CD4-positive, CD25-positive, alpha-beta regulatory T cell (primary cell): ENCODE results near the gene FATE1. TPM values are rescaled to one million over a fixed set of nuclear protein-coding genes. Genes with fewer than 3 reads are reported as not detected.

ENCODE experiments used
- ATAC-seq, 2 donors: fragments of 150-1000 bp; cut with Tn5 transposase; one replicate each; pipeline ENCODE4 v1.10.0; 2021; ENCODE audit warnings: low read depth in 2 of 2, moderate number of reproducible peaks in 2 of 2, moderate library complexity in 1 of 2
- DNase-seq, 3 donors: peaks; one replicate each; pipeline versions ENCODE4 v3.0.0 to v3.0.0-alpha.2; 2012 to 2022; ENCODE audit warnings: mixed read lengths in 1 of 3
- H3K27ac ChIP-seq: one replicate; pipeline ENCODE4 v1.7.0; 2013; ENCODE audit warnings: mild to moderate bottlenecking, low read length; ENCODE audit not compliant: insufficient read depth, poor library complexity, severe bottlenecking
- H3K27me3 ChIP-seq: one replicate; pipeline ENCODE4 v1.7.0; 2013; ENCODE audit warnings: low read length; ENCODE audit not compliant: control insufficient read depth, insufficient read depth
- H3K36me3 ChIP-seq: one replicate; pipeline ENCODE4 v1.7.0; 2013; ENCODE audit warnings: mild to moderate bottlenecking, low read length, moderate library complexity; ENCODE audit not compliant: control insufficient read depth, insufficient read depth
- H3K4me1 ChIP-seq: 2 replicates; pipeline ENCODE4 v1.7.0; 2013; ENCODE audit warnings: mild to moderate bottlenecking, low read length; ENCODE audit not compliant: insufficient read depth, control insufficient read depth, poor library complexity, severe bottlenecking
- H3K4me3 ChIP-seq: one replicate; pipeline ENCODE4 v1.7.0; 2013; ENCODE audit warnings: low read depth, mild to moderate bottlenecking, low read length, moderate library complexity
- H3K9me3 ChIP-seq, 2 experiments: 1 replicate in 1 of 2; 2 replicates in 1 of 2; pipeline ENCODE4 v1.7.0; 2013; ENCODE audit warnings: low read length in 2 of 2, mild to moderate bottlenecking in 1 of 2, moderate library complexity in 1 of 2; ENCODE audit not compliant: control insufficient read depth in 2 of 2
- H3K27ac Mint-ChIP-seq, 3 donors: one replicate each; pipeline ENCODE4 v1.8.0; 2020 to 2022; ENCODE audit warnings: mild to moderate bottlenecking in 3 of 3, mixed read lengths in 3 of 3, moderate library complexity in 2 of 3
- H3K27me3 Mint-ChIP-seq: one replicate; pipeline ENCODE4 v1.8.0; 2022; ENCODE audit warnings: mild to moderate bottlenecking, mixed read lengths
- H3K36me3 Mint-ChIP-seq: one replicate; pipeline ENCODE4 v1.8.0; 2020; ENCODE audit warnings: mixed read lengths
- H3K4me1 Mint-ChIP-seq, 4 donors: one replicate each; pipeline ENCODE4 v1.8.0; 2020 to 2022; ENCODE audit warnings: mixed read lengths in 4 of 4, mild to moderate bottlenecking in 1 of 4
- H3K4me3 Mint-ChIP-seq, 4 donors: one replicate each; pipeline ENCODE4 v1.8.0; 2020 to 2022; ENCODE audit warnings: mild to moderate bottlenecking in 4 of 4, mixed read lengths in 4 of 4, moderate library complexity in 3 of 4
- H3K9me3 Mint-ChIP-seq, 7 donors: one replicate each; pipeline ENCODE4 v1.8.0; 2020 to 2022; ENCODE audit warnings: mixed read lengths in 7 of 7, mild to moderate bottlenecking in 3 of 7, moderate library complexity in 2 of 7
- polyA plus RNA-seq, 4 donors: library from polyadenylated mRNA; unstranded; fragments of 300-500 nt; fragmentation: Illumina TruSeq; gene quantifications; one replicate each; pipeline ENCODE4 v1.2.3, GENCODE V29; 2021
- total RNA-seq: library from RNA; stranded (reverse); gene quantifications from one replicate; pipeline ENCODE4 v1.2.3, GENCODE V29; 2022

The FATE1 gene
- total and polyA plus RNA-seq, 5 donors from 2014 or later: not detected

GRCh38 chrX:151763711-151764110 is 47.9 kb downstream of the FATE1 start:
- Histone ChIP-seq H3K4me3 (no peak overlapping the region), H3K9me3 (no peaks in the 10 kb centered on the region), H3K27me3 (no peaks in the 10 kb centered on the region), H3K27ac (no peak overlapping the region), H3K4me1 (no peaks in the 10 kb centered on the region), H3K36me3 (no peaks in the 10 kb centered on the region)
- H3K27me3 Mint-ChIP-seq: no peaks in the 10 kb centered on the region
- no peaks in the 10 kb centered on the region for H3K36me3 Mint-ChIP-seq
- H3K4me1 Mint-ChIP-seq: no peaks in the 10 kb centered on the region
- peaks cover 0 to 1% (median 0%) of the 10 kb centered on the region in 7 donors for H3K9me3 Mint-ChIP-seq
- DNase-seq (no peak), ATAC-seq (no peak)
- H3K4me3 Mint-ChIP-seq: no peak overlapping the region
- H3K27ac Mint-ChIP-seq: no peak overlapping the region

GRCh38 chrX:151765026-151765425 is 49.2 kb downstream of the FATE1 start:
- peaks cover 0 to 1% (median 0%) of the 10 kb centered on the region in 7 donors for H3K9me3 Mint-ChIP-seq
- no peaks in the 10 kb centered on the region for H3K4me1 ChIP-seq

GRCh38 chrX:151771726-151772125 is 55.9 kb downstream of the FATE1 start:
- Mint-ChIP-seq H3K36me3 (no peaks in the 10 kb centered on the region), H3K4me3 (no peak overlapping the region), H3K9me3 (peaks cover 0 to 1% (median 0%) of the 10 kb centered on the region in 7 donors), H3K4me1 (no peaks in the 10 kb centered on the region), H3K27ac (no peak overlapping the region), H3K27me3 (no peaks in the 10 kb centered on the region)
- Histone ChIP-seq H3K9me3 (no peaks in the 10 kb centered on the region), H3K4me1 (no peaks in the 10 kb centered on the region), H3K27me3 (no peaks in the 10 kb centered on the region), H3K4me3 (no peak overlapping the region), H3K36me3 (no peaks in the 10 kb centered on the region), H3K27ac (no peak overlapping the region)
- DNase-seq (no peak), ATAC-seq (no peak)

More at GRCh38 chrX:151765026-151765425, 49.2 kb downstream of the FATE1 start:
- H3K27ac Mint-ChIP-seq: no peak overlapping the region
- H3K27me3 Mint-ChIP-seq: no peaks in the 10 kb centered on the region
- H3K9me3 ChIP-seq: no peaks in the 10 kb centered on the region
- no peak for ATAC-seq
- no peaks in the 10 kb centered on the region for H3K36me3 Mint-ChIP-seq
- DNase-seq: no peak
- H3K4me1 Mint-ChIP-seq: no peaks in the 10 kb centered on the region
- no peak overlapping the region for H3K27ac ChIP-seq
- H3K36me3 ChIP-seq: no peaks in the 10 kb centered on the region
- H3K4me3 Mint-ChIP-seq: no peak overlapping the region
- H3K27me3 ChIP-seq: no peaks in the 10 kb centered on the region
- no peak overlapping the region for H3K4me3 ChIP-seq

Other genes starting within 250 kb of the FATE1 start
- not detected for gene PASD1, start 152.4 kb upstream of the FATE1 start, total RNA-seq
- not detected for gene PASD1, start 152.4 kb upstream of the FATE1 start, polyA plus RNA-seq
- not detected for gene PRRG3, start 20.6 kb upstream of the FATE1 start, total RNA-seq
- not detected for gene PRRG3, start 20.6 kb upstream of the FATE1 start, polyA plus RNA-seq
- gene CNGA2, start 18.7 kb downstream of the FATE1 start, total RNA-seq: not detected
- gene CNGA2, start 18.7 kb downstream of the FATE1 start, polyA plus RNA-seq: not detected
- gene MAGEA4, start 196.9 kb downstream of the FATE1 start, total RNA-seq: not detected
- gene MAGEA4, start 196.9 kb downstream of the FATE1 start, polyA plus RNA-seq: not detected